PC-3 (cell line): ENCODE measurements around the gene MTFR1L.

ENCODE experiments used
- EZH2 ChIP-seq: fragments of 300-600 bp; sonication (generic); IDR thresholded peaks from one replicate; pipeline ENCODE4 v1.6.1; 2017; ENCODE audit warnings: antibody characterized with exemption, mild to moderate bottlenecking, low read length; ENCODE audit not compliant: unreplicated experiment
- TF ChIP-seq, protein P1 (sequence below): fragments of 300-600 bp; sonication (generic); conservative IDR thresholded peaks from 2 replicates; pipeline ENCODE4 v1.5.1; 2017; ENCODE audit warnings: antibody characterized with exemption, low read depth, mild to moderate bottlenecking, low read length

DNA sequence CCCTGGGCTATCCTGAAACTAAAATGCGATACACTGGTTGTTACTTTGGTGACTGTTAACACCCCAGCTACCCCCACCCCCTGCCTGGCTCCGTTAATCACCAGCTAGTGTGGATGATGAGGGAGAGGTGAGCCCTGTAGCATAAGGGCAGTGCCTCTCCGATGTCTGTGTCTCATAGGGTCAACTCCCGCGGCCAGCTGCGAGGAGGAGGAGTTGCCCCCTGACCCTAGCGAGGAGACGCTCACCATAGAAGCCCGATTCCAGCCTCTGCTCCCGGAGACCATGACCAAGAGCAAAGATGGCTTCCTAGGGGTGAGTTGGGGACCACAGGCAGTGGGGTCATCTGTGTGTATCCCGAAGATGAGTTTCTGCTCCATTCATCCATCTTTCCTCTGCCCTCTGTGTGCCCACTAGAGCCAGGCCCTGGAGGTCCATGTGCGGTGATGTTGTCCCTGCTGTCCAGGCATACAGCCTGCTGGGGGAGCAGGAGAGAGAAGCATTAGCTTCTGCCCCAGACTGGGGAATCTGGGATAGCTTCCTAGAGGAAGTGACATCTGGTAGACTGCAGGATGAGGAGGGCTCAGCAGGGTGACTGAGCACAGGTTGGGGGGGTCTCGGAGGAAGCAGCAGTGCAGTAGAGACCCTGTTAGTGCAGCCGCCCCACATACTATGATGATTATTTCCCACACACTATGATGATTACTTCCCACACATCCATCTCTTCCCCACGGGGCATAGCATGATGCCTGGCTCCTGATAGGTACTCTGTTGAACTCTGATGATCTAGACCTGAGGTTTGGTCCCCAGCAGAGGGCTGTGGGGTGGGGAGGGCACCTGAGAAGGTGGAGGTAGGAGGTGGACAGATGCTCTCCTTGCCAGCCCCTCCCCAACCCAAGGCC is 14.5 kb upstream of the MTFR1L start:
- TF ChIP-seq, protein P1, sequence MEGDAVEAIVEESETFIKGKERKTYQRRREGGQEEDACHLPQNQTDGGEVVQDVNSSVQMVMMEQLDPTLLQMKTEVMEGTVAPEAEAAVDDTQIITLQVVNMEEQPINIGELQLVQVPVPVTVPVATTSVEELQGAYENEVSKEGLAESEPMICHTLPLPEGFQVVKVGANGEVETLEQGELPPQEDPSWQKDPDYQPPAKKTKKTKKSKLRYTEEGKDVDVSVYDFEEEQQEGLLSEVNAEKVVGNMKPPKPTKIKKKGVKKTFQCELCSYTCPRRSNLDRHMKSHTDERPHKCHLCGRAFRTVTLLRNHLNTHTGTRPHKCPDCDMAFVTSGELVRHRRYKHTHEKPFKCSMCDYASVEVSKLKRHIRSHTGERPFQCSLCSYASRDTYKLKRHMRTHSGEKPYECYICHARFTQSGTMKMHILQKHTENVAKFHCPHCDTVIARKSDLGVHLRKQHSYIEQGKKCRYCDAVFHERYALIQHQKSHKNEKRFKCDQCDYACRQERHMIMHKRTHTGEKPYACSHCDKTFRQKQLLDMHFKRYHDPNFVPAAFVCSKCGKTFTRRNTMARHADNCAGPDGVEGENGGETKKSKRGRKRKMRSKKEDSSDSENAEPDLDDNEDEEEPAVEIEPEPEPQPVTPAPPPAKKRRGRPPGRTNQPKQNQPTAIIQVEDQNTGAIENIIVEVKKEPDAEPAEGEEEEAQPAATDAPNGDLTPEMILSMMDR: no peak
- TF ChIP-seq EZH2: no peak
